ENCODE data around the gene KRTAP12-3. TPM values are rescaled to one million over a fixed set of nuclear protein-coding genes. Genes with fewer than 3 reads are reported as not detected.
"Not testable (repeated sequence)": the region's sequence is repeated elsewhere in the genome, so short reads cannot be mapped to it uniquely, and the experiment has no call there.

Gene KRTAP12-3
- total RNA-seq, 1 experiment from 2014 or later = not detected

- BruUV-seq (replicated peaks) = no TSS peak
- Histone ChIP-seq H3K9me2 (ENCODE audit: insufficient read depth) (no peaks in the 10 kb centered on the region), H3K9me3 (ENCODE audit: insufficient read depth, low read depth) (no peaks in the 10 kb centered on the region), H3K27ac (no peak overlapping the region), H4K20me1 (ENCODE audit: insufficient read depth) (no peaks in the 10 kb centered on the region), H3K27me3 (ENCODE audit: insufficient read depth, low read depth) (peaks cover 57% of the 10 kb centered on the region), H3K4me3 (no peak overlapping the region), H3K36me3 (ENCODE audit: low read depth) (no peaks in the 10 kb centered on the region), H3K4me2 (no peak overlapping the region), H3K79me2 (ENCODE audit: low read depth) (no peaks in the 10 kb centered on the region), H3F3A (ENCODE audit: insufficient read depth, low read depth) (no peaks in the 10 kb centered on the region), H2AFZ (no peak overlapping the region), H3K4me1 (replicated peaks; ENCODE audit: insufficient read depth) (no peaks in the 10 kb centered on the region)
- ChIA-PET POLR2A (ENCODE audit: unreplicated experiment) (no interaction called here), CTCF (no interaction called here)
- DNase-seq = no peak
- intact Hi-C loops (cut with micrococcal nuclease; ENCODE audit: unreplicated experiment) = no loop called here
- no peak for TF ChIP-seq EZH2 (IDR thresholded peaks at IDR 0.05; ENCODE audit: low read depth)
- TF ChIP-seq CTCF (conservative IDR thresholded peaks at IDR 0.05) = no peak
Observed at GRCh38 chr21:44658913-44659595, 1.3 kb downstream of the KRTAP12-3 start.

GRCh38 chr21:44661567-44661966 is 3.8 kb downstream of the KRTAP12-3 start:
- H3K36me3 ChIP-seq (ENCODE audit: low read depth); intact Hi-C loops (cut with micrococcal nuclease; ENCODE audit: unreplicated experiment); DNase-seq; H3K27ac ChIP-seq; H3K79me2 ChIP-seq (ENCODE audit: low read depth); H3K9me2 ChIP-seq (ENCODE audit: insufficient read depth); H3K9me3 ChIP-seq (ENCODE audit: insufficient read depth, low read depth); CTCF ChIA-PET; H2AFZ ChIP-seq; BruUV-seq (replicated peaks); POLR2A ChIA-PET (ENCODE audit: unreplicated experiment); H3K4me1 ChIP-seq (replicated peaks; ENCODE audit: insufficient read depth); H3F3A ChIP-seq (ENCODE audit: insufficient read depth, low read depth); H3K4me3 ChIP-seq; H4K20me1 ChIP-seq (ENCODE audit: insufficient read depth); H3K4me2 ChIP-seq: not testable (repeated sequence)
- peaks cover 45% of the 10 kb centered on the region; the same call in 1 of the 2 replicates for H3K27me3 ChIP-seq (ENCODE audit: insufficient read depth, low read depth)

GRCh38 chr21:44664691-44665090 is 7.0 kb downstream of the KRTAP12-3 start:
- no TSS peak for BruUV-seq (replicated peaks)
- intact Hi-C loops (cut with micrococcal nuclease; ENCODE audit: unreplicated experiment) = no loop called here
- Histone ChIP-seq H3K4me2 (no peak overlapping the region), H3K9me2 (ENCODE audit: insufficient read depth) (no peaks in the 10 kb centered on the region), H3K27me3 (ENCODE audit: insufficient read depth, low read depth) (peaks cover 32% of the 10 kb centered on the region), H3F3A (ENCODE audit: insufficient read depth, low read depth) (no peaks in the 10 kb centered on the region), H3K79me2 (ENCODE audit: low read depth) (no peaks in the 10 kb centered on the region), H3K4me1 (replicated peaks; ENCODE audit: insufficient read depth) (no peaks in the 10 kb centered on the region), H2AFZ (no peak overlapping the region), H3K4me3 (no peak overlapping the region), H4K20me1 (ENCODE audit: insufficient read depth) (no peaks in the 10 kb centered on the region), H3K9me3 (ENCODE audit: insufficient read depth, low read depth) (no peaks in the 10 kb centered on the region), H3K36me3 (ENCODE audit: low read depth) (no peaks in the 10 kb centered on the region), H3K27ac (no peak overlapping the region)
- ChIA-PET POLR2A (ENCODE audit: unreplicated experiment) (no interaction called here), CTCF (no interaction called here)
- no peak for TF ChIP-seq CTCF (conservative IDR thresholded peaks at IDR 0.05)
- TF ChIP-seq EZH2 (IDR thresholded peaks at IDR 0.05; ENCODE audit: low read depth) = no peak
- DNase-seq = no peak

All from PC-9 (cell line).